SK-N-SH (cell line): ENCODE data around the gene NOX4.

Source experiments
- CHD2 ChIP-seq: fragments of 150-350 bp; IDR thresholded peaks from 2 replicates; pipeline ENCODE4 v1.6.1; 2018; ENCODE audit warnings: low read length; ENCODE audit not compliant: partially characterized antibody
- FOXJ3 ChIP-seq: sonication (generic); formaldehyde crosslinking; IDR thresholded peaks from 2 replicates; pipeline ENCODE4 v1.5.1; 2020; ENCODE audit warnings: mild to moderate bottlenecking, missing genetic modification reagents
- MXI1 ChIP-seq: IDR thresholded peaks from 2 replicates; pipeline ENCODE4 v1.6.1; 2012; ENCODE audit warnings: mild to moderate bottlenecking, low read depth, low read length, improper control_type of control experiment
- POLR2AphosphoS5 ChIP-seq: IDR thresholded peaks from 2 replicates; pipeline ENCODE4 v1.6.1; 2012; ENCODE audit warnings: low read depth, low read length
- RAD21 ChIP-seq: IDR thresholded peaks from 2 replicates; pipeline ENCODE4 v1.6.1; 2012; ENCODE audit warnings: mild to moderate bottlenecking, low read length
- TAF1 ChIP-seq: IDR thresholded peaks from 2 replicates; pipeline ENCODE4 v1.6.1; 2012; ENCODE audit warnings: low read depth, mild to moderate bottlenecking, low read length, moderate library complexity, borderline replicate concordance
- TEAD4 ChIP-seq: IDR thresholded peaks from 2 replicates; pipeline ENCODE4 v1.4.0; 2012; ENCODE audit warnings: mild to moderate bottlenecking, borderline replicate concordance; ENCODE audit not compliant: insufficient read depth
- YY1 ChIP-seq: IDR thresholded peaks from 2 replicates; pipeline ENCODE4 v1.4.0; 2012; ENCODE audit warnings: low read depth, mild to moderate bottlenecking
- TF ChIP-seq, protein P1 (sequence below): fragments of 200-600 bp; sonication (generic); IDR thresholded peaks from 2 replicates; pipeline ENCODE4 v1.6.1; 2017; ENCODE audit warnings: antibody characterized with exemption, mild to moderate bottlenecking, moderate library complexity
- TF ChIP-seq, protein P2 (sequence below): fragments of 150-350 bp; IDR thresholded peaks from 2 replicates; pipeline ENCODE4 v1.6.1; 2017; ENCODE audit warnings: antibody characterized with exemption, low read length, low read depth, borderline replicate concordance

DNA sequence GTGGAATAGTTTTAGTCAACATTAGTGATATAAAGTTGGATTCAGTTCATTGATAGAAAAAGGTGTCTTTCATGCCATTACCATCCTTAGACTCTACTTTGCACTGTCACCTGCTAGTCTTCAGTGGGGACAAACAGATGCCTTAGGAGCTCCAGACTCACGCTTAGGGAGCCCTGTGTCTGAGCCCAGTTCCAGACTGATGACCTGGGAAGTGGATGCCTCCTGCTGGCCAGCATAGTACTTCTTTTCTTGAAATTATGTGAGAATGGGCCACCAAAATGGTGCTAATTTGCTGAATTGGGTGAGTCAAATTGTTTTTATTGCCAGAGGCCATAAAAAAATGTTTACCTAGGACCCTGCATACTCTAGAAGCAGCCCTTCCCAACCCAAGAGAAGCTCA lies 53.9 kb downstream of the NOX4 start:
- TF ChIP-seq TAF1 (no peak), YY1 (no peak), MXI1 (no peak), TEAD4 (no peak), RAD21 (no peak), POLR2AphosphoS5 (no peak), CHD2 (no peak), FOXJ3 (CRISPR knock-in tag) (no peak)
- TF ChIP-seq, protein P1, sequence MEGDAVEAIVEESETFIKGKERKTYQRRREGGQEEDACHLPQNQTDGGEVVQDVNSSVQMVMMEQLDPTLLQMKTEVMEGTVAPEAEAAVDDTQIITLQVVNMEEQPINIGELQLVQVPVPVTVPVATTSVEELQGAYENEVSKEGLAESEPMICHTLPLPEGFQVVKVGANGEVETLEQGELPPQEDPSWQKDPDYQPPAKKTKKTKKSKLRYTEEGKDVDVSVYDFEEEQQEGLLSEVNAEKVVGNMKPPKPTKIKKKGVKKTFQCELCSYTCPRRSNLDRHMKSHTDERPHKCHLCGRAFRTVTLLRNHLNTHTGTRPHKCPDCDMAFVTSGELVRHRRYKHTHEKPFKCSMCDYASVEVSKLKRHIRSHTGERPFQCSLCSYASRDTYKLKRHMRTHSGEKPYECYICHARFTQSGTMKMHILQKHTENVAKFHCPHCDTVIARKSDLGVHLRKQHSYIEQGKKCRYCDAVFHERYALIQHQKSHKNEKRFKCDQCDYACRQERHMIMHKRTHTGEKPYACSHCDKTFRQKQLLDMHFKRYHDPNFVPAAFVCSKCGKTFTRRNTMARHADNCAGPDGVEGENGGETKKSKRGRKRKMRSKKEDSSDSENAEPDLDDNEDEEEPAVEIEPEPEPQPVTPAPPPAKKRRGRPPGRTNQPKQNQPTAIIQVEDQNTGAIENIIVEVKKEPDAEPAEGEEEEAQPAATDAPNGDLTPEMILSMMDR: no peak
- TF ChIP-seq, protein P2, sequence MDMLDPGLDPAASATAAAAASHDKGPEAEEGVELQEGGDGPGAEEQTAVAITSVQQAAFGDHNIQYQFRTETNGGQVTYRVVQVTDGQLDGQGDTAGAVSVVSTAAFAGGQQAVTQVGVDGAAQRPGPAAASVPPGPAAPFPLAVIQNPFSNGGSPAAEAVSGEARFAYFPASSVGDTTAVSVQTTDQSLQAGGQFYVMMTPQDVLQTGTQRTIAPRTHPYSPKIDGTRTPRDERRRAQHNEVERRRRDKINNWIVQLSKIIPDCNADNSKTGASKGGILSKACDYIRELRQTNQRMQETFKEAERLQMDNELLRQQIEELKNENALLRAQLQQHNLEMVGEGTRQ: no peak
